ENCODE results near the gene TMEM237. TPM values are rescaled to one million over a fixed set of nuclear protein-coding genes. Genes with fewer than 3 reads are reported as not detected.

Gene TMEM237
- total RNA-seq, 1 donor from 2014 or later = 14.9 TPM

DNA sequence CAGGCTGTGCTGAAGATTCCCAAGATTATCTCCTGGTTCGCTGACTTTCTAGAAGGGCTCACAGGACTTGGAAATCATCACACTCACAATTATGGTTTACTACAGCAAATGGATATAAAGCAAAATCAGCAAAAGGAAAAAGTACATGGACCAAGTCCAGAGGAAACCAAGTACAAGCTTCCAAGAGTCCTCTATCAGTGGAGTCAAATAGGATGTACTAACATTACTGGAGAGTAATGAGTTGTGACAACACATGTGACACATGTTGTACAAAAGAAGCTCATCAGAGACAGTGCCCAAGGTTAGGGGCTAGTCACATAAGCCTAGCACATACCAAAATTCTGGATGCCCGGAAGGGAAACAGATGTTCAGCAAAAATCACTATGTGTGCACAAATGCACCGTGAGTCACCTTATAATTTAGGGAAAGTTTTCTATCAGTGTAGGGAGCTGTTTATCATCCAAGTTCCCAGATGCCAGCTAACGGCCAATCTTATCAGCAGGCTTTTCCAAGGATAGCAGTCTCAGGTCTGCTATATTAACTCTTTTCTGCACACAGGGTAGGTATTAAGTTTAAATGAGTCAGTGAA lies 9.5 kb downstream of the TMEM237 start:
- no peaks in the 10 kb centered on the region for H3K4me1 Mint-ChIP-seq (ENCODE audit: low read depth)
- H3K36me3 Mint-ChIP-seq (ENCODE audit: low read depth) = peaks cover 21% of the 10 kb centered on the region
- intact Hi-C loops (cut with micrococcal nuclease) = no loop called here

DNA sequence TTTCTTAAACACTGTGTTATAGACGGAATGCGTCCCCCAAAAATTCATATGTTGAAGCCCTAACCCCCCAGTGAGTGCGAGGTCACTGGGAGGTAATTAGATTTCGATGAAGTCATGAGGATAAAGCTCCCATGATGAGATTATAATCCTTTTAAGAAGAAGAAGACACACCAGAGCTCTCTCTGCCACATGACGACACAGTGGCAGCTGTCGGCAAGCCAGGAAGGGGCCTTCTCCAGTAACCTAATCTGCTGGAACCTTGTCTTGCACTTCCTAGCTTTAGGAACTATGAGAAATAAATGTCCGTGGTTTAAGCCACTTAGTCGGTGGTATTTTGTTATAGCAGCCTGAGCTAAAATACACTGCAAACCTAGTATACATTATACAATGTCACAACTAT lies 12.3 kb downstream of the TMEM237 start:
- Mint-ChIP-seq H3K36me3 (ENCODE audit: low read depth) (peaks cover 18% of the 10 kb centered on the region), H3K27ac (no peak overlapping the region), H3K4me3 (no peak overlapping the region), H3K4me1 (ENCODE audit: low read depth) (no peaks in the 10 kb centered on the region), H3K9me3 (no peaks in the 10 kb centered on the region), H3K27me3 (ENCODE audit: insufficient read depth) (no peaks in the 10 kb centered on the region)
- DNase-seq (ENCODE audit: low spot score) = no peak
- intact Hi-C loops (cut with micrococcal nuclease) = no loop called here

More for the DNA sequence above, 9.5 kb downstream of the TMEM237 start:
- Mint-ChIP-seq H3K27me3 (ENCODE audit: insufficient read depth) (no peaks in the 10 kb centered on the region), H3K9me3 (no peaks in the 10 kb centered on the region), H3K4me3 (no peak overlapping the region), H3K27ac (no peak overlapping the region)
- no peak for DNase-seq (ENCODE audit: low spot score)

DNA sequence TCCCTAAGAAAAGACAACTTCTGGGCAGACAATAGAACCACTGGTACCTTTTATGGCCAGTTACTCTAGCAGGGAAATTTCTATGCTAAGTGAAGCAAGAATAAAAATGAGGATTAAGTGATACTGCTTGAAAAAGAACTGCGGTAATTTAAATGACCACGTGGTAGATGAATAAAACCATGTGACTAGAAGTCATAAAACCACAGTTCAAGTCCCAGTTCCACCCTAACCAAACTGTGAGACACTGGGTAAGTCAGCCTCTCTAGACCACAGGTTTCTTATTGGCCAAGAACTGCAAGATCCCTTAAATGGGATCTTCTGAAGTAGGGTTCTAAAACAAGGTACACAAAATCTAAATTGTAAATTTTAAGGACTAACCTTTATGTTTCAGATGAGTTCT lies 12.7 kb downstream of the TMEM237 start:
- no peak for DNase-seq (ENCODE audit: low spot score)
- intact Hi-C loops (cut with micrococcal nuclease) = no loop called here
- H3K4me3 Mint-ChIP-seq = no peak overlapping the region
- no peaks in the 10 kb centered on the region for H3K4me1 Mint-ChIP-seq (ENCODE audit: low read depth)
- H3K36me3 Mint-ChIP-seq (ENCODE audit: low read depth) = peaks cover 18% of the 10 kb centered on the region
- H3K9me3 Mint-ChIP-seq = no peaks in the 10 kb centered on the region
- H3K27ac Mint-ChIP-seq = no peak overlapping the region
- H3K27me3 Mint-ChIP-seq (ENCODE audit: insufficient read depth) = no peaks in the 10 kb centered on the region

- intact Hi-C loops (cut with micrococcal nuclease) = no loop called here
- no peak for DNase-seq (ENCODE audit: low spot score)
- Mint-ChIP-seq H3K27ac (no peak overlapping the region), H3K4me3 (no peak overlapping the region), H3K4me1 (ENCODE audit: low read depth) (no peaks in the 10 kb centered on the region), H3K27me3 (ENCODE audit: insufficient read depth) (no peaks in the 10 kb centered on the region), H3K36me3 (ENCODE audit: low read depth) (peaks cover 17% of the 10 kb centered on the region), H3K9me3 (no peaks in the 10 kb centered on the region)
These were observed 14.8 kb downstream of the TMEM237 start for GRCh38 chr2:201628545-201628944.

GRCh38 chr2:201622306-201622970 lies 20.9 kb downstream of the TMEM237 start:
- Mint-ChIP-seq H3K4me3 (no peak overlapping the region), H3K27me3 (ENCODE audit: insufficient read depth) (no peaks in the 10 kb centered on the region), H3K9me3 (no peaks in the 10 kb centered on the region), H3K27ac (no peak overlapping the region), H3K36me3 (ENCODE audit: low read depth) (peaks cover 3% of the 10 kb centered on the region), H3K4me1 (ENCODE audit: low read depth) (no peaks in the 10 kb centered on the region)
- intact Hi-C loops (cut with micrococcal nuclease) = no loop called here
- no peak for DNase-seq (ENCODE audit: low spot score)

DNA sequence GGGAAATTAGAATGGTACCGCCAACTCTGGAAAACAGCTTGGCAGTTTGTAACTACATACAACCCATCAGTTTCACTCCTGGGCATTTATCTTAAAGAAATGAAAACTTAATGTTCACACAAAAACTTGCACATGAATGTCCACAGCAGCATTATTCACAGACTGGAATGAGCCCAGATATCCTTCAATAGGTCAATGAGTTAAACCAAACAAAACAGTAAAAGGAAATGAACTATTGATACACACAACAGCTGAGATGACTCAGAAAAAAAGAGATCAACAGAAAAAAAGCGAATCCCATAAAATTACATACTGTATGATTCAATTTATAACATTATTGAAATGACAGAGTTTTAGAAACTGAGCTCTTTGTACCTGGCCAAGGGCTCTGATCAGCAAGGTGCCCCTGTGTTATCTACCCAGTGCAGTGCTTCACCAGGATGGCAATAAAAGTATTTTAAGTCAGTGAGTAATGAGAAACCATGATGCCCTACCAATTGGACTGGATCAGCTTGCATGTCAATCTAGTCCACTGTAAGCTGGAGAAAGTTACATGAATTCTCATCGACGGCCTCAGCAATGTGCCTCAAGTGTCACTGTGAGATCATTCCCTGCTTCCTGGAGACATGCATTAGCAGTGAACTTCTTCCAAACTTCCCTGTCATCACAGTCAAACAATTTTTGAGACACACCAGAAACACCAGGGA lies 21.9 kb downstream of the TMEM237 start:
- Mint-ChIP-seq H3K4me3 (no peak overlapping the region), H3K4me1 (ENCODE audit: low read depth) (no peaks in the 10 kb centered on the region)
- intact Hi-C loops (cut with micrococcal nuclease) = no loop called here

DNA sequence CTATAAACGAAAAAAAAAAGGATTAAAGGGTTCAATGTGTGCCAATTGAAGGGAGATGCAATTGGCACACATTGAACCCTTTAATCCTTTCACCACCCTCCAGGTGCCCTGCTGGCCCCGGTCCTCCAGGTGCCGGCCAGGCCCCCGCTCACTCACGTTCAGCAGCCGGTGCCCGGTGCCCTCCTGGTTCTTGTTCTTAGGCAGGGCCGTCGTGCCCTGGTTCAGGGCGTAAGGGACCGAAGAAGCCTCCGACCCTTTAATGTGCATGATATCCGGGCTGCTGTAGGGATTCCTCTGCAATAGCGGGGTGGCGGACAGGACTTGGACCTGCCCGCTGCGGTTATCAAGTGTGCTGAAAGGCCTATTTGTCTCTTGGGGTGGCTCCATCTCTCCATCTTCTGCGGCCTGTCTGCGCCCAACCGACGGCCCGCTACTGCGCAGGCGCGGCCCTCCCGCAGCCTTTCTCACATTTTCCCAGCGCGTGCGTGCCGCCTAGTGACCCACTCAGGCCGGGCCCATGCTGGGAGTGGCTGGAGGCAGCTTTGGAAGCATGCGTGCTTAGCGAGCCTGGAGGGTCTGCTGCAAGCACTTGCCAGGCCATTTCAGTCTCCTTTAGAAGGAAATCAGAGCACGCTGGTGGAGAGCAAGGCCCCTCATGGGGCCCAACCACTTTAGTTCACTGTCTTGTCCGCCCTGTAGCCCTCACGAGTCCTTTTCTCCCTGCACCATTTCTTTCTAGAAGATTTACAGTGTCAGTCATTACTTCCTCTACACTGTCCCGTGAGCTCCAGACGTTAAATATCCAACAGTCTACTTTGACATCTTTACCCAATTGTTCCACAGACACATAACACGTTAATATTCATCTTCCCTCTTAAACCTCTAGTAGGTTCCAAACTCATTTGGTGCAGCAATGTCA lies 24.3 kb downstream of the TMEM237 start:
- Mint-ChIP-seq H3K27ac (no peak overlapping the region), H3K4me1 (ENCODE audit: low read depth) (no peaks in the 10 kb centered on the region), H3K4me3 (no peak overlapping the region), H3K36me3 (ENCODE audit: low read depth) (no peaks in the 10 kb centered on the region), H3K9me3 (no peaks in the 10 kb centered on the region), H3K27me3 (ENCODE audit: insufficient read depth) (peaks cover 6% of the 10 kb centered on the region)
- DNase-seq (ENCODE audit: low spot score) = no peak
- intact Hi-C loops (cut with micrococcal nuclease) = no loop called here

More for the DNA sequence above, 21.9 kb downstream of the TMEM237 start:
- Mint-ChIP-seq H3K27me3 (ENCODE audit: insufficient read depth) (no peaks in the 10 kb centered on the region), H3K9me3 (no peaks in the 10 kb centered on the region), H3K36me3 (ENCODE audit: low read depth) (peaks cover 3% of the 10 kb centered on the region), H3K27ac (no peak overlapping the region)
- no peak for DNase-seq (ENCODE audit: low spot score)

GRCh38 chr2:201608021-201608420 lies 35.3 kb downstream of the TMEM237 start:
- intact Hi-C loops (cut with micrococcal nuclease) = no loop called here
- Mint-ChIP-seq H3K27me3 (ENCODE audit: insufficient read depth) (peaks cover 20% of the 10 kb centered on the region), H3K4me3 (no peak overlapping the region), H3K27ac (no peak overlapping the region), H3K36me3 (ENCODE audit: low read depth) (no peaks in the 10 kb centered on the region), H3K4me1 (ENCODE audit: low read depth) (no peaks in the 10 kb centered on the region), H3K9me3 (peaks cover 5% of the 10 kb centered on the region)
- DNase-seq (ENCODE audit: low spot score) = no peak

GRCh38 chr2:201607568-201607967 lies 35.7 kb downstream of the TMEM237 start:
- H3K27me3 Mint-ChIP-seq (ENCODE audit: insufficient read depth) = peaks cover 20% of the 10 kb centered on the region
- no peaks in the 10 kb centered on the region for H3K4me1 Mint-ChIP-seq (ENCODE audit: low read depth)
- no peak overlapping the region for H3K4me3 Mint-ChIP-seq
- peaks cover 5% of the 10 kb centered on the region for H3K9me3 Mint-ChIP-seq
- H3K36me3 Mint-ChIP-seq (ENCODE audit: low read depth) = no peaks in the 10 kb centered on the region
- no peak for DNase-seq (ENCODE audit: low spot score)
- H3K27ac Mint-ChIP-seq = no peak overlapping the region
- intact Hi-C loops (cut with micrococcal nuclease) = no loop called here

- DNase-seq (ENCODE audit: low spot score) = no peak
- Mint-ChIP-seq H3K27ac (no peak overlapping the region), H3K4me1 (ENCODE audit: low read depth) (no peaks in the 10 kb centered on the region), H3K27me3 (ENCODE audit: insufficient read depth) (peaks cover 6% of the 10 kb centered on the region), H3K4me3 (no peak overlapping the region), H3K36me3 (ENCODE audit: low read depth) (no peaks in the 10 kb centered on the region), H3K9me3 (peaks cover 11% of the 10 kb centered on the region)
- intact Hi-C loops (cut with micrococcal nuclease) = no loop called here
These were observed 42.4 kb downstream of the TMEM237 start for GRCh38 chr2:201600906-201601305.

DNA sequence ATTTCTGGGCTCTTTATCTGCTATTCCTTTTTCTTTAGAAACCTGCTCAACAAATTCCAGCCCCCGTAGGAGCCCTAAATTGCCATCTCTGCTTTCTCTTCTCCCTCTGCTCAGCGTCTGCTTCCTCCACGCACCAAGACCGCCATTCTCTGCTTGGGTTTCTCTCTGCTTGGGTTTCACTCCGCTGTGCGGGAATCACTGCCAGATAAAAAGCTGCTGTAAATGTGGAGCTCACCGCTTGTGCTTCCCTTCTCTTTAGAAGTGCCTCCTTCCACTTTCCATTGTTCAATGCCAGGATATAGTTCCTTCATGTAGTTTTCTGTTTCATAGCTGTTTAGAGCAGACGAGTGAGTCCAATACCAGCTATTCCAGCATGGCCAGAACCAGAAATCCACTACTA lies 45.9 kb downstream of the TMEM237 start:
- H3K27me3 Mint-ChIP-seq (ENCODE audit: insufficient read depth) = peaks cover 2% of the 10 kb centered on the region
- intact Hi-C loops (cut with micrococcal nuclease) = no loop called here
- no peaks in the 10 kb centered on the region for H3K36me3 Mint-ChIP-seq (ENCODE audit: low read depth)
- H3K27ac Mint-ChIP-seq = no peak overlapping the region
- DNase-seq (ENCODE audit: low spot score) = no peak
- no peaks in the 10 kb centered on the region for H3K4me1 Mint-ChIP-seq (ENCODE audit: low read depth)
- no peak overlapping the region for H3K4me3 Mint-ChIP-seq
- peaks cover 11% of the 10 kb centered on the region for H3K9me3 Mint-ChIP-seq

DNA sequence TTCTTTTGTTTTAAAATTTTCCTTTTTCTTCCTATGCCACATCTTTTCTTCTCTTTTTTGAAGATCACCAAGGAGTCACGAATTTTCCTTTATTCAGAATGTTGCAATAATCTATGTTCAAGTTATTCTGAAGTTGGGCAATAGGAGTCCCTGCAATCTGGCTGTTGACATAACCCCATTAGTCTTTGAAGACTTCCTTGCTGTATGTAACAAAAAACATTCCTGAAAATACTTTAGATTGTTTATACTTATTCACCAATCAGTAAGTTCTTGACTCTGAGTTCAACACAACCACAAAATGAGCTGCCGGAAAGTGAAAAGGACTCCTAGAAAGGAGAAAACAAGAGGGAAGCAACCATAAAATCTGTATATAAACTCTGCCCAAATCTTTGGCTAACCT lies 62.8 kb downstream of the TMEM237 start:
- Mint-ChIP-seq H3K4me3 (no peak overlapping the region), H3K27me3 (ENCODE audit: insufficient read depth) (peaks cover 12% of the 10 kb centered on the region), H3K4me1 (ENCODE audit: low read depth) (no peaks in the 10 kb centered on the region), H3K27ac (no peak overlapping the region), H3K36me3 (ENCODE audit: low read depth) (no peaks in the 10 kb centered on the region), H3K9me3 (no peaks in the 10 kb centered on the region)
- no peak for DNase-seq (ENCODE audit: low spot score)
- intact Hi-C loops (cut with micrococcal nuclease) = no loop called here

All from activated T-helper 1 cell treated with anti-CD3 and anti-CD28 coated beads, Interleukin-12 subunit alpha, Interleukin-12 subunit beta, Interleukin-2, Interleukin-4 antibody, amounts not matched to agents 30 ng/mL and 10 ng/mL and 1 ng/mL, durations not matched to agents 14 hours and 24 hours and 36 hours (primary cell).